Measurements from ENCODE around the gene MERTK. TPM values are rescaled to one million over a fixed set of nuclear protein-coding genes. Genes with fewer than 3 reads are reported as not detected.

Gene MERTK
- total and polyA plus RNA-seq, 2 donors (not counting 1 experiment from before 2014, with no cell fraction given) = 0.04 to 0.34 TPM

GRCh38 chr2:111944531-111945210 lies 46.3 kb downstream of the MERTK start:
- WGBS (ENCODE audit: insufficient coverage) = 93% methylated on average over 4 of the region's 5 CpGs
- no peaks in the 10 kb centered on the region for H3K4me1 ChIP-seq (ENCODE audit: control insufficient read depth in 2 of 2, insufficient read depth in 2 of 2, low read length in 2 of 2)
- peak; percentile 8 for DNase-seq
- no peaks in the 10 kb centered on the region for H3K79me2 ChIP-seq (ENCODE audit: control insufficient read depth, insufficient read depth, low read length)
- H3K4me3 ChIP-seq (ENCODE audit: control extremely low read depth in 1 of 5, extremely low read depth in 1 of 5, insufficient read depth in 1 of 5, low read depth in 2 of 5, low read length in 4 of 5) = no peak overlapping the region
- Mint-ChIP-seq H3K9me3 (ENCODE audit: insufficient read depth) (no peaks in the 10 kb centered on the region), H3K4me3 (no peak overlapping the region), H3K27me3 (peaks cover 11% of the 10 kb centered on the region), H3K27ac (peak overlapping the region; percentile 54), H3K4me1 (no peaks in the 10 kb centered on the region)
- POLR2A ChIA-PET = no interaction called here
- H3K27me3 ChIP-seq (replicated peaks in 1 of 4; ENCODE audit: control extremely low read depth in 1 of 4, control insufficient read depth in 3 of 4, insufficient read depth in 4 of 4, low read length in 3 of 4) = peaks cover 0 to 11% (median 3%) of the 10 kb centered on the region in 4 experiments
- H3K27ac ChIP-seq (ENCODE audit: low read length in 2 of 2) = no peak overlapping the region
- no peak overlapping the region for H3K4me2 ChIP-seq (replicated peaks; ENCODE audit: low read depth, low read length, poor library complexity, severe bottlenecking)
- intact Hi-C loops (cut with micrococcal nuclease) = no loop called here
- ATAC-seq (ENCODE audit: low read depth) = no peak
- TF ChIP-seq CTCF (IDR thresholded peaks at IDR 0.05) (no peak), EZH2 (IDR thresholded peaks at IDR 0.05; ENCODE audit: borderline replicate concordance, insufficient read depth, low read depth, low read length, poor library complexity, severe bottlenecking) (no peak)
- H4K20me1 ChIP-seq (ENCODE audit: control insufficient read depth, insufficient read depth, low read length, poor library complexity, severe bottlenecking) = no peaks in the 10 kb centered on the region
- H3K36me3 ChIP-seq (replicated peaks in 1 of 2; ENCODE audit: control extremely low read depth in 1 of 2, control insufficient read depth in 1 of 2, extremely low read depth in 1 of 2, insufficient read depth in 2 of 2, low read length in 1 of 2) = no peaks in the 10 kb centered on the region
- H3K9ac ChIP-seq (ENCODE audit: low read length) = no peak overlapping the region
- CTCF ChIA-PET = no interaction called here
- H2AFZ ChIP-seq (ENCODE audit: insufficient read depth, low read depth, low read length, poor library complexity, severe bottlenecking) = no peak overlapping the region
- H3K9me3 ChIP-seq (ENCODE audit: control extremely low read depth in 1 of 3, control insufficient read depth in 2 of 3, insufficient read depth in 1 of 3, low read length in 2 of 3) = no peaks in the 10 kb centered on the region

DNA sequence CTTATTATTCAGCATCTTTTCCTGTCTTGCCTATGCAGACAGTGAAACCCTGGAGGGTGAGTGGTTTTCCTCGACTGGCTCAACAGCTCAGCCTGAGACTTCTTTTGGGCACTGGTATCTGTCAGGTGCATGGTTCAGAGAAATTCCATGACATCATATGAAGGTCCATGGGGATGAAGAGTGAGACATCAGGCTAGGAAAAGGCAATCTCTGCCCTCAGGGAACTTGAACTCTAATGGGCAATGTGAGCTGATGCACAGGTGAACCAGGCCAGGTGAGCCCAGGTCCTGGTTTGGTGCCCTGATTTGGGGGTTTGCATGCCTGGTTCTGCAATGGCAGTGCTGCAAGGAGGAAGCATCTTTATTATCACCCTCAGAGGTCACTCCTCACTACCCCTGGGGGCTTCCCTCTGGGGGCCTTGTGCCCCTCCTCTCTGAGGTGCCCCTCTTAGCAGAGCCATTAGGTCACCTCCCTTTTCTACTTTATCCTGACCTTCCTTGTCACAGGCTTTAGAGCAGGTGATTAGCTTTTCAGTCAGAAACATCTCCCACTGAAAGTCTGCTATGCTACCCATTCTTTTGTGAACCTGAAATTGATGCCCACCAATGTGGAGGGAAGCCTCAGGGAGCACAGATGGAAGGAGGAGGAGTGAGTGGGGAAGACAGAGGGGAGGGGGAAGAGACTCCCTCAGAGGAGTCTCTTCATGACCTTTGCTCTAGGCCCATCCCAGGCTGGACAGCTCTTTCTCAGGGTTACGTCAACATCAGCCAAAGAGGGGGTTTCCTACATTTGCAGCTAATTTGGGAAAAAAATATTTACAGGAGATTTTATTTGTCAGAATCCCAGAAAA lies 47.3 kb downstream of the MERTK start:
- Mint-ChIP-seq H3K4me3 (no peak overlapping the region), H3K9me3 (ENCODE audit: insufficient read depth) (no peaks in the 10 kb centered on the region), H3K27ac (no peak overlapping the region), H3K4me1 (no peaks in the 10 kb centered on the region), H3K27me3 (peaks cover 11% of the 10 kb centered on the region)
- ChIA-PET CTCF (no interaction called here), POLR2A (no interaction called here)
- TF ChIP-seq EZH2 (IDR thresholded peaks at IDR 0.05; ENCODE audit: borderline replicate concordance, insufficient read depth, low read depth, low read length, poor library complexity, severe bottlenecking) (no peak), CTCF (IDR thresholded peaks at IDR 0.05) (no peak)
- ATAC-seq (ENCODE audit: low read depth) (no peak), DNase-seq (no peak)
- Histone ChIP-seq H3K27ac (ENCODE audit: low read length in 2 of 2) (no peak overlapping the region), H2AFZ (ENCODE audit: insufficient read depth, low read depth, low read length, poor library complexity, severe bottlenecking) (no peak overlapping the region), H3K4me3 (ENCODE audit: control extremely low read depth in 1 of 5, extremely low read depth in 1 of 5, insufficient read depth in 1 of 5, low read depth in 2 of 5, low read length in 4 of 5) (no peak overlapping the region), H3K36me3 (replicated peaks in 1 of 2; ENCODE audit: control extremely low read depth in 1 of 2, control insufficient read depth in 1 of 2, extremely low read depth in 1 of 2, insufficient read depth in 2 of 2, low read length in 1 of 2) (no peaks in the 10 kb centered on the region), H3K9ac (ENCODE audit: low read length) (no peak overlapping the region), H3K27me3 (replicated peaks in 1 of 4; ENCODE audit: control extremely low read depth in 1 of 4, control insufficient read depth in 3 of 4, insufficient read depth in 4 of 4, low read length in 3 of 4) (peaks cover 0 to 11% (median 3%) of the 10 kb centered on the region in 4 experiments), H4K20me1 (ENCODE audit: control insufficient read depth, insufficient read depth, low read length, poor library complexity, severe bottlenecking) (no peaks in the 10 kb centered on the region), H3K4me1 (ENCODE audit: control insufficient read depth in 2 of 2, insufficient read depth in 2 of 2, low read length in 2 of 2) (no peaks in the 10 kb centered on the region), H3K79me2 (ENCODE audit: control insufficient read depth, insufficient read depth, low read length) (no peaks in the 10 kb centered on the region), H3K9me3 (ENCODE audit: control extremely low read depth in 1 of 3, control insufficient read depth in 2 of 3, insufficient read depth in 1 of 3, low read length in 2 of 3) (no peaks in the 10 kb centered on the region), H3K4me2 (replicated peaks; ENCODE audit: low read depth, low read length, poor library complexity, severe bottlenecking) (no peak overlapping the region)
- intact Hi-C loops (cut with micrococcal nuclease) = no loop called here
- WGBS (ENCODE audit: insufficient coverage) = 93% methylated on average over 1 of the region's 2 CpGs
